Panc1 (cell line): ENCODE data around the gene CERS1.

Source experiments
- CTCF ChIP-seq: fragments of 450-650 bp; IDR thresholded peaks from 2 replicates; pipeline ENCODE4 v1.5.1; 2017; ENCODE audit warnings: mild to moderate bottlenecking
- POLR2AphosphoS5 ChIP-seq: IDR thresholded peaks from 2 replicates; pipeline ENCODE4 v1.6.1; 2012; ENCODE audit warnings: mild to moderate bottlenecking, low read depth, low read length, moderate library complexity
- REST ChIP-seq, 2 experiments: IDR thresholded peaks; 2 replicates each; pipeline ENCODE4 v1.6.1; 2011 to 2012; ENCODE audit warnings: low read depth in 2 of 2, control low read depth in 1 of 2, low read length in 1 of 2, mild to moderate bottlenecking in 1 of 2, moderate library complexity in 1 of 2; ENCODE audit not compliant: insufficient read depth in 1 of 2
- SIN3A ChIP-seq: IDR thresholded peaks from 2 replicates; pipeline ENCODE4 v1.6.1; 2012; ENCODE audit warnings: low read depth, mild to moderate bottlenecking, low read length, moderate library complexity, borderline replicate concordance; ENCODE audit not compliant: insufficient read depth
- TCF7L2 ChIP-seq: IDR thresholded peaks from 2 replicates; pipeline ENCODE4 v1.6.1; 2011; ENCODE audit warnings: mild to moderate bottlenecking, low read depth, low read length, inconsistent platforms

- TF ChIP-seq CTCF (no peak), REST (IDR thresholded peaks at IDR 0.05; ENCODE audit: insufficient read depth in 1 of 2, low read depth in 2 of 2, low read length in 1 of 2) (no peak), POLR2AphosphoS5 (no peak), SIN3A (no peak), TCF7L2 (no peak)
These were observed 4.9 kb upstream of the CERS1 start for GRCh38 chr19:18900700-18901481.
